Measurements from ENCODE around the gene PINK1.
A peak's percentile ranks its signal among the peaks of the same experiment; 100 is the strongest.

Gene PINK1

GRCh38 chr1:20630729-20631128 lies 2.5 kb upstream of the PINK1 start:
- Histone ChIP-seq H3K27ac (ENCODE audit: low read depth, low read length) (no peak overlapping the region), H3K9me3 (ENCODE audit: control insufficient read depth, insufficient read depth, low read length) (no peaks in the 10 kb centered on the region), H3K4me2 (ENCODE audit: low read length) (no peak overlapping the region), H3K27me3 (ENCODE audit: control insufficient read depth, low read length) (peaks cover 11% of the 10 kb centered on the region), H3K9me2 (replicated peaks; ENCODE audit: control insufficient read depth, low read length) (no peaks in the 10 kb centered on the region), H3K36me3 (ENCODE audit: control insufficient read depth, low read length) (no peaks in the 10 kb centered on the region), H3K79me2 (ENCODE audit: control insufficient read depth, low read length) (no peaks in the 10 kb centered on the region), H3K4me1 (ENCODE audit: control insufficient read depth, low read length) (peaks cover 12% of the 10 kb centered on the region), H3K4me3 (ENCODE audit: low read length) (no peak overlapping the region), H4K20me1 (ENCODE audit: control insufficient read depth, insufficient read depth, low read depth, low read length) (no peaks in the 10 kb centered on the region), H3F3A (ENCODE audit: control insufficient read depth, insufficient read depth) (no peaks in the 10 kb centered on the region)
- TF ChIP-seq EZH2phosphoT487 (IDR thresholded peaks at IDR 0.05; ENCODE audit: borderline replicate concordance, low read length) (no peak), CTCF (IDR thresholded peaks at IDR 0.05; ENCODE audit: low read depth, low read length, poor library complexity, severe bottlenecking) (no peak)

- Histone ChIP-seq H4K20me1 (ENCODE audit: control insufficient read depth, insufficient read depth, low read depth, low read length) (no peaks in the 10 kb centered on the region), H3F3A (ENCODE audit: control insufficient read depth, insufficient read depth) (no peaks in the 10 kb centered on the region), H3K79me2 (ENCODE audit: control insufficient read depth, low read length) (no peaks in the 10 kb centered on the region), H3K4me3 (ENCODE audit: low read length) (no peak overlapping the region), H3K9me2 (replicated peaks; ENCODE audit: control insufficient read depth, low read length) (no peaks in the 10 kb centered on the region), H3K27me3 (ENCODE audit: control insufficient read depth, low read length) (0 out of 2 replicates have a peak, but pooled peaks cover 5% of the 10 kb centered on the region), H3K36me3 (ENCODE audit: control insufficient read depth, low read length) (no peaks in the 10 kb centered on the region), H3K4me2 (ENCODE audit: low read length) (no peak overlapping the region), H3K4me1 (ENCODE audit: control insufficient read depth, low read length) (peaks cover 12% of the 10 kb centered on the region), H3K9me3 (ENCODE audit: control insufficient read depth, insufficient read depth, low read length) (no peaks in the 10 kb centered on the region), H3K27ac (ENCODE audit: low read depth, low read length) (no peak overlapping the region)
- TF ChIP-seq EZH2phosphoT487 (IDR thresholded peaks at IDR 0.05; ENCODE audit: borderline replicate concordance, low read length) (no peak), CTCF (IDR thresholded peaks at IDR 0.05; ENCODE audit: low read depth, low read length, poor library complexity, severe bottlenecking) (no peak)
These were observed 872 bp upstream of the PINK1 start for GRCh38 chr1:20632386-20632785.

DNA sequence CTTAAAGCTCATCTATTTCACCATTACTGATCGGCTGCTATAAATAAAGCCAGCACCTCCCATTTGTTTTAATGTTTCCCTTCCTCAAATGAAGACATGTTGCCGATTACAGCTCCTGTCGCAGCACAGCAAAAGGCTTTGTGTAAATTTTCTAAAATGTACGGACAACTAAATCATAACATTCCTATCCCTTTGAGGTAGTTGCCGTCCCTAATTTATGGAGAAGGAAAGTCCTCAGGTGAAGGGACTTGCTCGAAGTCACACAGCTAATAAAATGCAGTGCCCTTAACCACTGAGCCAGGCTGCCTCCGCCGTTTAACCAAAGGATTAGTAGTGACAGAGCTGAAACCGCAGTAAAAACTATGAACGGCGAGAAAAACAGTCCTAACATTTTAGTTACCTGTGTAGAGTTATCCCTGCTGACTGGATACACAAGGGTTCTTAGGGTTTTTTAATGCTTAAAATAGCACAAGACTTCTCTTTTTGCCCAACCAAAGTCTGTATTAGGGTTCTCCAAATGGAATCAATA lies 871 bp downstream of the PINK1 start:
- no peak for TF ChIP-seq EZH2phosphoT487 (IDR thresholded peaks at IDR 0.05; ENCODE audit: borderline replicate concordance, low read length)
- TF ChIP-seq CTCF (IDR thresholded peaks at IDR 0.05; ENCODE audit: low read depth, low read length, poor library complexity, severe bottlenecking): no peak
- Histone ChIP-seq H3K27ac (ENCODE audit: low read depth, low read length) (no peak overlapping the region), H3K9me2 (replicated peaks; ENCODE audit: control insufficient read depth, low read length) (no peaks in the 10 kb centered on the region)

More for the DNA sequence above, 871 bp downstream of the PINK1 start:
- Histone ChIP-seq H4K20me1 (ENCODE audit: control insufficient read depth, insufficient read depth, low read depth, low read length) (no peaks in the 10 kb centered on the region), H3K27me3 (ENCODE audit: control insufficient read depth, low read length) (0 out of 2 replicates have a peak, but pooled peaks cover 5% of the 10 kb centered on the region), H3K9me3 (ENCODE audit: control insufficient read depth, insufficient read depth, low read length) (no peaks in the 10 kb centered on the region), H3F3A (ENCODE audit: control insufficient read depth, insufficient read depth) (no peaks in the 10 kb centered on the region), H3K79me2 (ENCODE audit: control insufficient read depth, low read length) (no peaks in the 10 kb centered on the region), H3K4me1 (ENCODE audit: control insufficient read depth, low read length) (peaks cover 12% of the 10 kb centered on the region), H3K4me2 (ENCODE audit: low read length) (peak overlapping the region; percentile 84), H3K36me3 (ENCODE audit: control insufficient read depth, low read length) (no peaks in the 10 kb centered on the region), H3K4me3 (ENCODE audit: low read length) (peak overlapping the region; percentile 82)

Data from DOHH2 (cell line).